ENCODE measurements around the gene PTPRR.

The PTPRR gene

GRCh38 chr12:70847871-70848270 lies 72.7 kb downstream of the PTPRR start:
- TF ChIP-seq POLR2AphosphoS5 (IDR thresholded peaks at IDR 0.05; ENCODE audit: low read depth, low read length) (no peak), SIN3A (IDR thresholded peaks at IDR 0.05; ENCODE audit: borderline replicate concordance, insufficient read depth, low read length) (no peak), TAF1 (IDR thresholded peaks at IDR 0.05; ENCODE audit: borderline replicate concordance, insufficient read depth, low read length) (no peak), FOXP2 (optimal IDR thresholded peaks at IDR 0.05; ENCODE audit: borderline replicate concordance, extremely low read depth, extremely low read length, insufficient read depth) (no peak)
- TF ChIP-seq, protein P1, sequence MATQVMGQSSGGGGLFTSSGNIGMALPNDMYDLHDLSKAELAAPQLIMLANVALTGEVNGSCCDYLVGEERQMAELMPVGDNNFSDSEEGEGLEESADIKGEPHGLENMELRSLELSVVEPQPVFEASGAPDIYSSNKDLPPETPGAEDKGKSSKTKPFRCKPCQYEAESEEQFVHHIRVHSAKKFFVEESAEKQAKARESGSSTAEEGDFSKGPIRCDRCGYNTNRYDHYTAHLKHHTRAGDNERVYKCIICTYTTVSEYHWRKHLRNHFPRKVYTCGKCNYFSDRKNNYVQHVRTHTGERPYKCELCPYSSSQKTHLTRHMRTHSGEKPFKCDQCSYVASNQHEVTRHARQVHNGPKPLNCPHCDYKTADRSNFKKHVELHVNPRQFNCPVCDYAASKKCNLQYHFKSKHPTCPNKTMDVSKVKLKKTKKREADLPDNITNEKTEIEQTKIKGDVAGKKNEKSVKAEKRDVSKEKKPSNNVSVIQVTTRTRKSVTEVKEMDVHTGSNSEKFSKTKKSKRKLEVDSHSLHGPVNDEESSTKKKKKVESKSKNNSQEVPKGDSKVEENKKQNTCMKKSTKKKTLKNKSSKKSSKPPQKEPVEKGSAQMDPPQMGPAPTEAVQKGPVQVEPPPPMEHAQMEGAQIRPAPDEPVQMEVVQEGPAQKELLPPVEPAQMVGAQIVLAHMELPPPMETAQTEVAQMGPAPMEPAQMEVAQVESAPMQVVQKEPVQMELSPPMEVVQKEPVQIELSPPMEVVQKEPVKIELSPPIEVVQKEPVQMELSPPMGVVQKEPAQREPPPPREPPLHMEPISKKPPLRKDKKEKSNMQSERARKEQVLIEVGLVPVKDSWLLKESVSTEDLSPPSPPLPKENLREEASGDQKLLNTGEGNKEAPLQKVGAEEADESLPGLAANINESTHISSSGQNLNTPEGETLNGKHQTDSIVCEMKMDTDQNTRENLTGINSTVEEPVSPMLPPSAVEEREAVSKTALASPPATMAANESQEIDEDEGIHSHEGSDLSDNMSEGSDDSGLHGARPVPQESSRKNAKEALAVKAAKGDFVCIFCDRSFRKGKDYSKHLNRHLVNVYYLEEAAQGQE (IDR thresholded peaks at IDR 0.05; ENCODE audit: insufficient read depth in 1 of 2, low read depth in 2 of 2, low read length in 2 of 2) = no peak

GRCh38 chr12:70845268-70845667 lies 75.3 kb downstream of the PTPRR start:
- TF ChIP-seq, protein P1 (IDR thresholded peaks at IDR 0.05; ENCODE audit: insufficient read depth in 1 of 2, low read depth in 2 of 2, low read length in 2 of 2) = no peak
- TF ChIP-seq POLR2AphosphoS5 (IDR thresholded peaks at IDR 0.05; ENCODE audit: low read depth, low read length) = no peak
- TF ChIP-seq FOXP2 (optimal IDR thresholded peaks at IDR 0.05; ENCODE audit: borderline replicate concordance, extremely low read depth, extremely low read length, insufficient read depth) = no peak
- TF ChIP-seq SIN3A (IDR thresholded peaks at IDR 0.05; ENCODE audit: borderline replicate concordance, insufficient read depth, low read length) = no peak
- TF ChIP-seq TAF1 (IDR thresholded peaks at IDR 0.05; ENCODE audit: borderline replicate concordance, insufficient read depth, low read length) = no peak

DNA sequence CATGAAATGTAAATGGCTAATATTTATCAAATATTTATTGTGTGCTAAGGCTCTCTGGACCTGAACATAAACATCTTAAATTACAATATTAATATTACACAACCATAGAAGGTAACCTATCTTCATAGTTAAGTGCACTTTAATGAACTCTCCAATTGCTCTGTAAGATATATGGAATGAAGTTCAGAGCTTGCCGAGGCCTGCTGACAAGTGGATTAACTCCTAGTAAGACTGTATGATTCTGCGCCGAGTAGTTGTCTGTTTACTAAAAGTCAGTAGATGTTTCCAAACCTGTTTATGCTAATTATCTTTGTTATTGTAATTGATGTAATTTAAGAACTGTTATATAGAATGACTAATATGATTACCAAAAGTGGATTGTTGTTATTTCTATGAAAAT lies 77.2 kb downstream of the PTPRR start:
- TF ChIP-seq SIN3A (IDR thresholded peaks at IDR 0.05; ENCODE audit: borderline replicate concordance, insufficient read depth, low read length) = no peak

DNA sequence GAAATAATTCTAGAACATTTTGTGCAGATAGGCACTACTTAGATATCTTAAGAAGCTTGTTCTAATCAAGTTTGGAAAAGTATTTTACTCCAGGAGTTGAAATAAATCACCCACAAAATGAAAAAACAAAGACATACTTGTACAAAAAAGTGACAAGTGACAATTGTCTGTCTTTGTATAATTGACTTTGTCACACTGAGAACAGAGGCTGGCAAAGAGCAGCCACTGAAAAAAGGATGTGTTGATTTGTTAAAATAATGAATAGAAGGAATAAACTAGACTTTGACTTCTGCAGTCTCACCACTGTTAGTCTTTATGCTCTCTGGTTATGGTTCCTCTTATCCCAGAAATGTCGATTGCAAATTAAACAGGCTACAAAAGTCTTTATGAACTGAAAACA lies 77.6 kb downstream of the PTPRR start:
- TF ChIP-seq FOXP2 (optimal IDR thresholded peaks at IDR 0.05; ENCODE audit: borderline replicate concordance, extremely low read depth, extremely low read length, insufficient read depth) (no peak), POLR2AphosphoS5 (IDR thresholded peaks at IDR 0.05; ENCODE audit: low read depth, low read length) (no peak), TAF1 (IDR thresholded peaks at IDR 0.05; ENCODE audit: borderline replicate concordance, insufficient read depth, low read length) (no peak), SIN3A (IDR thresholded peaks at IDR 0.05; ENCODE audit: borderline replicate concordance, insufficient read depth, low read length) (no peak)
- TF ChIP-seq, protein P1 (IDR thresholded peaks at IDR 0.05; ENCODE audit: insufficient read depth in 1 of 2, low read depth in 2 of 2, low read length in 2 of 2) = no peak

DNA sequence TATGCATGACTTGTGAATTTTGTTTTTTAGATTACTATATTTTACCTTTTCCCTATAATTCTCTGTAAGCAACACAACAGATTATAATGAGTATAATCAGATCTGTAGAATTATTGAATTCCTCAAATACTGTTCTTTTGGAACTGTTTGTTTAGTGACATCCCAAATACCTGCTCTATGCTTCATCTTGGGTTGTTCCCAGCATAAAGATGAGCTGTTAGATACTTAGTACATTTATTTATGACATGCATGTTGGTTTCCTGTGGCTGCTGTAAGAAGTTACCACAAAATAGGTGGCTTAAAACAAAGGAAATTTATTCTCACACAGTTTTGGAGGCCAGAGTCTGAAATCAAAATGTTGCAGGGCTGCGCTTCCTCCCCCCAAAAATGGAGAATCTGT lies 78.4 kb downstream of the PTPRR start:
- TF ChIP-seq SIN3A (IDR thresholded peaks at IDR 0.05; ENCODE audit: borderline replicate concordance, insufficient read depth, low read length) (no peak), FOXP2 (optimal IDR thresholded peaks at IDR 0.05; ENCODE audit: borderline replicate concordance, extremely low read depth, extremely low read length, insufficient read depth) (no peak), POLR2AphosphoS5 (IDR thresholded peaks at IDR 0.05; ENCODE audit: low read depth, low read length) (no peak), TAF1 (IDR thresholded peaks at IDR 0.05; ENCODE audit: borderline replicate concordance, insufficient read depth, low read length) (no peak)
- TF ChIP-seq, protein P1 (IDR thresholded peaks at IDR 0.05; ENCODE audit: insufficient read depth in 1 of 2, low read depth in 2 of 2, low read length in 2 of 2) = no peak
